ENCODE results near the gene FECH.

FECH gene

DNA sequence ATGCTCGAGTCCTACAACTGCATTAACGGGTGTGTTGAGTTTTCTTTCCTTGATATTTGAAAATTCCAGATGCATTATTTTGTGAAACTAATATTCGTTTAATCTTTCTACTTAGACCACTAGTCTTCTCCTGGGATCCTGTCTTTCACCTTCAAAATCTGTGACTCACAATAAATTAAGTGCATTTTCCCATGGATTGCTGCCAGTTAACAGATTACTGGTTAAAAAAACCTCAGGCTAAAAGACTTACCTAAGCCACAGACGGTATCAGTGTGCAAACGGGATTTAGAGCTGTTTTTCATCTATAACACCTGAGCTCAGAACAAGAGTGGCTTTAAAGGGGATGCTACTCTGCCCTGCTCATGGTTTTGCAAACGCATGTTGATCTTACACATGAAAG, 10.2 kb downstream of the FECH start:
- no peaks in the 10 kb centered on the region for H3K9me3 ChIP-seq (ENCODE audit: control insufficient read depth, insufficient read depth, low read depth, low read length)
- peaks cover 67 to 74% of the 10 kb centered on the region in 2 experiments for H3K36me3 ChIP-seq (ENCODE audit: control insufficient read depth in 2 of 2, insufficient read depth in 1 of 2, low read length in 2 of 2)
- H3K27ac ChIP-seq (ENCODE audit: extremely low read depth, low read depth, low read length): no peak overlapping the region
- ChIA-PET POLR2A (interaction anchor here (0.5 kb wide), 1 partner anchor 21 kb away, joined by 3 read pairs; no protein-coding TSS in a partner anchor), CTCF (interaction anchor here (0.6 kb wide), 1 partner anchor 55 kb away, joined by 3 read pairs; no protein-coding TSS in a partner anchor)
- TF ChIP-seq, protein P1, sequence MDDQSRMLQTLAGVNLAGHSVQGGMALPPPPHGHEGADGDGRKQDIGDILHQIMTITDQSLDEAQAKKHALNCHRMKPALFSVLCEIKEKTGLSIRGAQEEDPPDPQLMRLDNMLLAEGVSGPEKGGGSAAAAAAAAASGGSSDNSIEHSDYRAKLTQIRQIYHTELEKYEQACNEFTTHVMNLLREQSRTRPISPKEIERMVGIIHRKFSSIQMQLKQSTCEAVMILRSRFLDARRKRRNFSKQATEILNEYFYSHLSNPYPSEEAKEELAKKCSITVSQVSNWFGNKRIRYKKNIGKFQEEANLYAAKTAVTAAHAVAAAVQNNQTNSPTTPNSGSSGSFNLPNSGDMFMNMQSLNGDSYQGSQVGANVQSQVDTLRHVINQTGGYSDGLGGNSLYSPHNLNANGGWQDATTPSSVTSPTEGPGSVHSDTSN (CRISPR knock-in tag; IDR thresholded peaks at IDR 0.05): no peak
- TF ChIP-seq SP2 (tag by site-specific recombination; IDR thresholded peaks at IDR 0.05) (no peak), ZNF843 (tag by site-specific recombination; IDR thresholded peaks at IDR 0.05) (no peak), PRDM1 (tag by site-specific recombination; IDR thresholded peaks at IDR 0.05) (no peak), ZNF184 (tag by site-specific recombination; IDR thresholded peaks at IDR 0.05) (no peak), ZNF146 (tag by site-specific recombination; IDR thresholded peaks at IDR 0.05) (no peak), ZNF747 (tag by site-specific recombination; IDR thresholded peaks at IDR 0.05) (no peak), ZNF777 (tag by site-specific recombination; IDR thresholded peaks at IDR 0.05; ENCODE audit: borderline replicate concordance) (no peak), KLF7 (tag by site-specific recombination; IDR thresholded peaks at IDR 0.05; ENCODE audit: borderline replicate concordance) (no peak), ZNF221 (tag by site-specific recombination; IDR thresholded peaks at IDR 0.05; ENCODE audit: borderline replicate concordance) (no peak), ZNF791 (tag by site-specific recombination; IDR thresholded peaks at IDR 0.05) (no peak), BCL11B (tag by site-specific recombination; IDR thresholded peaks at IDR 0.05; ENCODE audit: low read depth) (no peak), ZNF37A (tag by site-specific recombination; IDR thresholded peaks at IDR 0.05) (no peak), ZNF837 (tag by site-specific recombination; IDR thresholded peaks at IDR 0.05) (no peak), ZXDB (tag by site-specific recombination; IDR thresholded peaks at IDR 0.05) (no peak)
- TF ChIP-seq, protein P2, sequence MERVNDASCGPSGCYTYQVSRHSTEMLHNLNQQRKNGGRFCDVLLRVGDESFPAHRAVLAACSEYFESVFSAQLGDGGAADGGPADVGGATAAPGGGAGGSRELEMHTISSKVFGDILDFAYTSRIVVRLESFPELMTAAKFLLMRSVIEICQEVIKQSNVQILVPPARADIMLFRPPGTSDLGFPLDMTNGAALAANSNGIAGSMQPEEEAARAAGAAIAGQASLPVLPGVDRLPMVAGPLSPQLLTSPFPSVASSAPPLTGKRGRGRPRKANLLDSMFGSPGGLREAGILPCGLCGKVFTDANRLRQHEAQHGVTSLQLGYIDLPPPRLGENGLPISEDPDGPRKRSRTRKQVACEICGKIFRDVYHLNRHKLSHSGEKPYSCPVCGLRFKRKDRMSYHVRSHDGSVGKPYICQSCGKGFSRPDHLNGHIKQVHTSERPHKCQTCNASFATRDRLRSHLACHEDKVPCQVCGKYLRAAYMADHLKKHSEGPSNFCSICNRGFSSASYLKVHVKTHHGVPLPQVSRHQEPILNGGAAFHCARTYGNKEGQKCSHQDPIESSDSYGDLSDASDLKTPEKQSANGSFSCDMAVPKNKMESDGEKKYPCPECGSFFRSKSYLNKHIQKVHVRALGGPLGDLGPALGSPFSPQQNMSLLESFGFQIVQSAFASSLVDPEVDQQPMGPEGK (tag by site-specific recombination; IDR thresholded peaks at IDR 0.05): no peak
- TF ChIP-seq, protein P3, sequence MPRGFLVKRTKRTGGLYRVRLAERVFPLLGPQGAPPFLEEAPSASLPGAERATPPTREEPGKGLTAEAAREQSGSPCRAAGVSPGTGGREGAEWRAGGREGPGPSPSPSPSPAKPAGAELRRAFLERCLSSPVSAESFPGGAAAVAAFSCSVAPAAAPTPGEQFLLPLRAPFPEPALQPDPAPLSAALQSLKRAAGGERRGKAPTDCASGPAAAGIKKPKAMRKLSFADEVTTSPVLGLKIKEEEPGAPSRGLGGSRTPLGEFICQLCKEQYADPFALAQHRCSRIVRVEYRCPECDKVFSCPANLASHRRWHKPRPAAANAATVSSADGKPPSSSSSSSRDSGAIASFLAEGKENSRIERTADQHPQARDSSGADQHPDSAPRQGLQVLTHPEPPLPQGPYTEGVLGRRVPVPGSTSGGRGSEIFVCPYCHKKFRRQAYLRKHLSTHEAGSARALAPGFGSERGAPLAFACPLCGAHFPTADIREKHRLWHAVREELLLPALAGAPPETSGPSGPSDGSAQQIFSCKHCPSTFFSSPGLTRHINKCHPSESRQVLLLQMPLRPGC (tag by site-specific recombination; IDR thresholded peaks at IDR 0.05): no peak
- TF ChIP-seq, protein P4, sequence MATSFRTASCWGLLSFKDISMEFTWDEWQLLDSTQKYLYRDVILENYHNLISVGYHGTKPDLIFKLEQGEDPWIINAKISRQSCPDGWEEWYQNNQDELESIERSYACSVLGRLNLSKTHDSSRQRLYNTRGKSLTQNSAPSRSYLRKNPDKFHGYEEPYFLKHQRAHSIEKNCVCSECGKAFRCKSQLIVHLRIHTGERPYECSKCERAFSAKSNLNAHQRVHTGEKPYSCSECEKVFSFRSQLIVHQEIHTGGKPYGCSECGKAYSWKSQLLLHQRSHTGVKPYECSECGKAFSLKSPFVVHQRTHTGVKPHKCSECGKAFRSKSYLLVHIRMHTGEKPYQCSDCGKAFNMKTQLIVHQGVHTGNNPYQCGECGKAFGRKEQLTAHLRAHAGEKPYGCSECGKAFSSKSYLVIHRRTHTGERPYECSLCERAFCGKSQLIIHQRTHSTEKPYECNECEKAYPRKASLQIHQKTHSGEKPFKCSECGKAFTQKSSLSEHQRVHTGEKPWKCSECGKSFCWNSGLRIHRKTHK (tag by site-specific recombination; IDR thresholded peaks at IDR 0.05): no peak
- TF ChIP-seq, protein P5, sequence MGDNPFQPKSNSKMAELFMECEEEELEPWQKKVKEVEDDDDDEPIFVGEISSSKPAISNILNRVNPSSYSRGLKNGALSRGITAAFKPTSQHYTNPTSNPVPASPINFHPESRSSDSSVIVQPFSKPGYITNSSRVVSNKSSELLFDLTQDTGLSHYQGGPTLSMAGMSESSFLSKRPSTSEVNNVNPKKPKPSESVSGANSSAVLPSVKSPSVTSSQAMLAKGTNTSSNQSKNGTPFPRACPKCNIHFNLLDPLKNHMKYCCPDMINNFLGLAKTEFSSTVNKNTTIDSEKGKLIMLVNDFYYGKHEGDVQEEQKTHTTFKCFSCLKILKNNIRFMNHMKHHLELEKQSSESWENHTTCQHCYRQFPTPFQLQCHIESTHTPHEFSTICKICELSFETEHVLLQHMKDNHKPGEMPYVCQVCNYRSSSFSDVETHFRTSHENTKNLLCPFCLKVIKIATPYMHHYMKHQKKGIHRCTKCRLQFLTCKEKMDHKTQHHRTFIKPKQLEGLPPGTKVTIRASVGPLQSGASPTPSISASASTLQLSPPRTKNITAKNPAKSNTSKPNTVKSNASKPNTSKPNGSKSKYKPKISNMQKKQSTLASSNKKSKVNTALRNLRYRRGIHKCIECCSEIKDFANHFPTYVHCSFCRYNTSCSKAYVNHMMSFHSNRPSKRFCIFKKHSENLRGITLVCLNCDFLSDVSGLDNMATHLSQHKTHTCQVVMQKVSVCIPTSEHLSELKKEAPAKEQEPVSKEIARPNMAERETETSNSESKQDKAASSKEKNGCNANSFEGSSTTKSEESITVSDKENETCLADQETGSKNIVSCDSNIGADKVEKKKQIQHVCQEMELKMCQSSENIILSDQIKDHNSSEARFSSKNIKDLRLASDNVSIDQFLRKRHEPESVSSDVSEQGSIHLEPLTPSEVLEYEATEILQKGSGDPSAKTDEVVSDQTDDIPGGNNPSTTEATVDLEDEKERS (tag by site-specific recombination; IDR thresholded peaks at IDR 0.05): no peak
- H3K4me3 ChIP-seq (ENCODE audit: low read depth, low read length): no peak overlapping the region
- no peaks in the 10 kb centered on the region for H3K4me1 ChIP-seq (ENCODE audit: control insufficient read depth, insufficient read depth, low read length)
